Gastroesophageal sphincter (tissue), 3 donors: ENCODE data around the gene C5orf58.

ENCODE experiments used
- POLR2A ChIP-seq, 2 donors: fragments of 450-650 bp; IDR thresholded peaks; one replicate each; pipeline ENCODE4 v1.6.1; 2017; ENCODE audit warnings: antibody characterized with exemption in 2 of 2, mild to moderate bottlenecking in 2 of 2, moderate library complexity in 1 of 2
- TF ChIP-seq, protein P1 (sequence below), 4 experiments: fragments of 200-600 bp in 2 of 4; fragments of 450-650 bp in 2 of 4; sonication (generic) in 1 of 4; IDR thresholded peaks; one replicate each; pipeline ENCODE4 v1.5.1; 2017 to 2019; ENCODE audit warnings: antibody characterized with exemption in 4 of 4, mild to moderate bottlenecking in 2 of 4, moderate library complexity in 2 of 4

DNA sequence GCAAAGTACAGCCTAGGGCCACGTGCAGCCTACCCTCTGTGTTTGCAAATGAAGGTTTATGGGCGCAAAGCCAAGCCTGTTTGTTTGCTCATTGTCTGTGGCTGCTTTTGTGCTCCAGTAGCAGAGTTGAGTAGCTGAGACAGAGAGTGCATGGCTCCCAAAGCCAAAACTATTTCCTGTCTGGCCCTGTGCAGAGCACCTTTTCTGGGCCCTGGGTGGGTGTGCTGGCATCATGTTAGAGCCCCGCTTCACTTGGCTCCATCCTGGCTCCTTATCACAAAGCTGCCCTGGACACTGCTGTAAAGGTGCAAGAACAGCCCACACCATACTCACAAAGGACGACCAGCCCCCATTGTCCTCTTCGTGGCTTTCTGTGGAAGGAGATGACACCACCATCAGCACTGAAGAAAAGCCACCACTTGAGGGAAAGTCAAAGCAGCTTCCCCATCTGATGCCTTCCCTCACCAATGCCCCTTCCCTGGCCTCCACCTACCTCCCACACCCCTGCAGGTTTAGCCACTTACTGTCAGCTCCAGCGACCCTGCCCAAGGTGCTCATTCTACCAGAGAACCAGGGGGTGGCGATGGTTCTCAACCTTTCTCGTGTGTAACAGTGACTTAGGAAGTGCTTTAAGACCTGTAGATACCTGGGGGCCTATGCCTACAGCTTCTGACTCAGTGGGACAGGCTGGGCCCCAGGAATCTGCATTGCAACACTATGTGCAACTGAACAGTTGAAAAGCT is 41.4 kb downstream of the C5orf58 start:
- TF ChIP-seq, protein P1, sequence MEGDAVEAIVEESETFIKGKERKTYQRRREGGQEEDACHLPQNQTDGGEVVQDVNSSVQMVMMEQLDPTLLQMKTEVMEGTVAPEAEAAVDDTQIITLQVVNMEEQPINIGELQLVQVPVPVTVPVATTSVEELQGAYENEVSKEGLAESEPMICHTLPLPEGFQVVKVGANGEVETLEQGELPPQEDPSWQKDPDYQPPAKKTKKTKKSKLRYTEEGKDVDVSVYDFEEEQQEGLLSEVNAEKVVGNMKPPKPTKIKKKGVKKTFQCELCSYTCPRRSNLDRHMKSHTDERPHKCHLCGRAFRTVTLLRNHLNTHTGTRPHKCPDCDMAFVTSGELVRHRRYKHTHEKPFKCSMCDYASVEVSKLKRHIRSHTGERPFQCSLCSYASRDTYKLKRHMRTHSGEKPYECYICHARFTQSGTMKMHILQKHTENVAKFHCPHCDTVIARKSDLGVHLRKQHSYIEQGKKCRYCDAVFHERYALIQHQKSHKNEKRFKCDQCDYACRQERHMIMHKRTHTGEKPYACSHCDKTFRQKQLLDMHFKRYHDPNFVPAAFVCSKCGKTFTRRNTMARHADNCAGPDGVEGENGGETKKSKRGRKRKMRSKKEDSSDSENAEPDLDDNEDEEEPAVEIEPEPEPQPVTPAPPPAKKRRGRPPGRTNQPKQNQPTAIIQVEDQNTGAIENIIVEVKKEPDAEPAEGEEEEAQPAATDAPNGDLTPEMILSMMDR (IDR thresholded peaks at IDR 0.05) = no peak
- no peak for TF ChIP-seq POLR2A (IDR thresholded peaks at IDR 0.05)
